K562 (cell line): Measurements from ENCODE around the gene TACC3.

Experiments
- CTCF ChIP-seq, 3 experiments: IDR thresholded peaks in 2 of 3; conservative IDR thresholded peaks in 1 of 3; 2 replicates each; pipeline ENCODE4 v1.5.1; 2011 to 2012; ENCODE audit warnings: low read length in 3 of 3, mild to moderate bottlenecking in 3 of 3, control low read depth in 2 of 3, improper control_type of control experiment in 1 of 3, inconsistent platforms in 1 of 3, low read depth in 1 of 3, mixed read lengths in 1 of 3, moderate library complexity in 1 of 3; ENCODE audit not compliant: insufficient read depth in 2 of 3
- E2F6 ChIP-seq, 2 experiments: IDR thresholded peaks; 2 replicates each; pipeline ENCODE4 v1.6.1; 2011; ENCODE audit warnings: borderline replicate concordance in 1 of 2, control low read depth in 1 of 2, low read depth in 1 of 2, low read length in 1 of 2, mild to moderate bottlenecking in 1 of 2, mixed read lengths in 1 of 2, moderate library complexity in 1 of 2; ENCODE audit not compliant: insufficient read depth in 1 of 2, insufficient read length in 1 of 2, poor library complexity in 1 of 2, severe bottlenecking in 1 of 2; ENCODE audit errors: extremely low read depth in 1 of 2
- EZH2 ChIP-seq: IDR thresholded peaks from 2 replicates; pipeline ENCODE4 v1.6.1; 2012; ENCODE audit warnings: low read depth, mild to moderate bottlenecking, inconsistent platforms, low read length, borderline replicate concordance
- HDAC3 ChIP-seq: fragments of 450-650 bp; IDR thresholded peaks from 2 replicates; pipeline ENCODE4 v1.6.1; 2018; ENCODE audit warnings: borderline replicate concordance, mild to moderate bottlenecking, moderate library complexity; ENCODE audit not compliant: partially characterized antibody
- SMARCC2 ChIP-seq: fragments of 450-650 bp; IDR thresholded peaks from 2 replicates; pipeline ENCODE4 v1.6.1; 2017; ENCODE audit warnings: antibody characterized with exemption, moderate library complexity, mild to moderate bottlenecking, low read depth
- TAF1 ChIP-seq: IDR thresholded peaks from 2 replicates; pipeline ENCODE4 v1.6.1; 2011; ENCODE audit warnings: mild to moderate bottlenecking, low read length, moderate library complexity; ENCODE audit not compliant: insufficient read depth, control insufficient read depth, severe bottlenecking; ENCODE audit errors: extremely low read depth
- ZMIZ1 ChIP-seq, 2 experiments: fragments of 150-350 bp in 1 of 2; IDR thresholded peaks; 2 replicates each; pipeline ENCODE4 v1.6.1; 2012 to 2016; ENCODE audit warnings: low read depth in 2 of 2, low read length in 2 of 2, mild to moderate bottlenecking in 1 of 2, moderate library complexity in 1 of 2

- TF ChIP-seq EZH2 (no peak), SMARCC2 (no peak), HDAC3 (no peak), ZMIZ1 (IDR thresholded peaks at IDR 0.05; ENCODE audit: low read depth in 2 of 2, low read length in 2 of 2) (no peak), CTCF (IDR thresholded peaks at IDR 0.05 in 2 of 3, conservative IDR thresholded peaks at IDR 0.05 in 1 of 3; ENCODE audit: insufficient read depth in 2 of 3, low read depth in 1 of 3, low read length in 3 of 3) (no peak), TAF1 (no peak), E2F6 (IDR thresholded peaks at IDR 0.05; ENCODE audit: borderline replicate concordance in 1 of 2, extremely low read depth in 1 of 2, insufficient read depth in 1 of 2, insufficient read length in 1 of 2, low read depth in 1 of 2, low read length in 1 of 2, poor library complexity in 1 of 2, severe bottlenecking in 1 of 2) (no peak)
These were observed 59.1 kb downstream of the TACC3 start for GRCh38 chr4:1780435-1780834.
